ENCODE measurements around the gene FAM53B. TPM values are rescaled to one million over a fixed set of nuclear protein-coding genes. Genes with fewer than 3 reads are reported as not detected.

Gene FAM53B
- polyA plus RNA-seq, 1 of the 3 experiments (the other 2 are of a cell fraction), result 5.6 TPM

DNA sequence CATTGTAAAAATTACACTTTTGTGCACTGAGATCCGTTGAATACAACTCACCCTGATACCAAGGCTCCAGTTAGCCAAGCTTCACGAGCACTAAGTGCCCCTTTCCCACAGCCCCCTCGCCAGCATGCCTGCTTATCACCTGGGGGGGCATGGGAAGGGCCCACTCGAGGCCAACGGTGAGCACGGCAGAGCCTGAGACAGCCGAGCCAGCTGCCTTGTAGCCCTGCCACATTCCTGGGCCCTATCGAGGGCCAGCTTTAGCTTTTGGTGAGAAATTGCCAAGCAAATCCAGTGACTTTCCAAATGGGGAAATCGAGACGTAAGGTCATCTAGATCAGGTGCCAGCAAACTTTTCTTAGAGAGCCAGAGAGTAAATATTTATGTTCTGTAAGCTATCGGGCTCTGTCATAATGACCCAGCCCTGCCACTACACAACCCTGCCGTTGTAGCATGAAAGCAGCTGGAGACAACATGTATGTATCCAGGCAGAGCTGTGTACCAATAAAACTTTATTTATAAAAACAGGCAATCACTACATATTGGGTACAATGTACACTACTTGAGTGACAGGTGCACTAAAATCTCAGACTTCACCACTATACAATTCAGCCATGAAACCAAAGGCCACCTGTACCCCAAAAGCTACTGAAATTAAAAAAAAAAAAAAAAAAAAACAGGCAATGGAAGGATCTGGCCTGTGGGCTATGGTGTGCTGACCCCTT is 83.6 kb downstream of the FAM53B start:
- Histone ChIP-seq H3K4me1 (ENCODE audit: control insufficient read depth in 1 of 2, insufficient read depth in 2 of 2, low read depth in 1 of 2, low read length in 1 of 2) (no peaks in the 10 kb centered on the region; a peak in 1 of 4 replicates), H3K9me2 (no peaks in the 10 kb centered on the region), H3K9ac (no peak overlapping the region), H2AFZ (ENCODE audit: low read depth) (no peak overlapping the region), H4K20me1 (ENCODE audit: insufficient read depth) (0 out of 2 replicates have a peak, but pooled peaks cover 8% of the 10 kb centered on the region), H3K4me3 (ENCODE audit: low read depth in 2 of 2, low read length in 1 of 2) (no peak overlapping the region), H3K4me2 (no peak overlapping the region), H3K27ac (ENCODE audit: low read depth in 2 of 2, low read length in 1 of 2) (no peak overlapping the region), H3K79me2 (ENCODE audit: insufficient read depth) (0 out of 2 replicates have a peak, but pooled peaks cover 5% of the 10 kb centered on the region), H3F3A (replicated peaks; ENCODE audit: insufficient read depth) (no peaks in the 10 kb centered on the region), H3K36me3 (replicated peaks in 1 of 2; ENCODE audit: control insufficient read depth in 1 of 2, insufficient read depth in 2 of 2, low read length in 1 of 2) (peaks cover 0 to 2% of the 10 kb centered on the region in 2 experiments), H3K27me3 (ENCODE audit: insufficient read depth) (no peaks in the 10 kb centered on the region), H3K9me3 (no peaks in the 10 kb centered on the region)
- ChIA-PET CTCF (interaction anchor here (0.7 to 2.3 kb wide), 5 partner anchors 10 to 81 kb away, joined by 3 to 8 read pairs (median 3); no protein-coding TSS in a partner anchor), POLR2A (no interaction called here)
- no peak for DNase-seq
- 94% methylated on average over 12 of the region's 12 CpGs for WGBS (ENCODE audit: low lambda C conversion rate)
- TF ChIP-seq RAD21 (IDR thresholded peaks at IDR 0.05; ENCODE audit: low read length) (no peak), SMC3 (IDR thresholded peaks at IDR 0.05; ENCODE audit: low read depth, low read length) (no peak), FOSL2 (IDR thresholded peaks at IDR 0.05; ENCODE audit: borderline replicate concordance, low read depth) (no peak), USF1 (IDR thresholded peaks at IDR 0.05; ENCODE audit: borderline replicate concordance, low read depth) (no peak), IRF3 (IDR thresholded peaks at IDR 0.05; ENCODE audit: low read depth, low read length) (no peak)

- Histone ChIP-seq H3K4me1 (ENCODE audit: control insufficient read depth in 1 of 2, insufficient read depth in 2 of 2, low read depth in 1 of 2, low read length in 1 of 2) (peaks cover 0 to 2% of the 10 kb centered on the region in 2 experiments; a peak in 1 of 4 replicates), H3K4me2 (no peak overlapping the region), H3F3A (replicated peaks; ENCODE audit: insufficient read depth) (no peaks in the 10 kb centered on the region), H3K9me2 (no peaks in the 10 kb centered on the region), H3K9ac (no peak overlapping the region), H3K79me2 (ENCODE audit: insufficient read depth) (0 out of 2 replicates have a peak, but pooled peaks cover 5% of the 10 kb centered on the region), H3K27ac (ENCODE audit: low read depth in 2 of 2, low read length in 1 of 2) (no peak overlapping the region), H2AFZ (ENCODE audit: low read depth) (no peak overlapping the region), H3K9me3 (no peaks in the 10 kb centered on the region), H3K36me3 (replicated peaks in 1 of 2; ENCODE audit: control insufficient read depth in 1 of 2, insufficient read depth in 2 of 2, low read length in 1 of 2) (peaks cover 0 to 2% of the 10 kb centered on the region in 2 experiments), H3K4me3 (ENCODE audit: low read depth in 2 of 2, low read length in 1 of 2) (no peak overlapping the region), H3K27me3 (ENCODE audit: insufficient read depth) (no peaks in the 10 kb centered on the region), H4K20me1 (ENCODE audit: insufficient read depth) (0 out of 2 replicates have a peak, but pooled peaks cover 8% of the 10 kb centered on the region)
- WGBS (ENCODE audit: low lambda C conversion rate), result 83% methylated on average over 2 of the region's 2 CpGs
- TF ChIP-seq CHD2 (IDR thresholded peaks at IDR 0.05; ENCODE audit: low read length, partially characterized antibody) (no peak), SIN3A (IDR thresholded peaks at IDR 0.05; ENCODE audit: borderline replicate concordance, low read depth, low read length) (no peak), JUND (IDR thresholded peaks at IDR 0.05) (no peak), NRF1 (IDR thresholded peaks at IDR 0.05; ENCODE audit: low read depth, low read length) (no peak), TEAD4 (IDR thresholded peaks at IDR 0.05; ENCODE audit: borderline replicate concordance, insufficient read depth) (no peak), REST (IDR thresholded peaks at IDR 0.05; ENCODE audit: low read depth, low read length) (no peak), ZBTB33 (IDR thresholded peaks at IDR 0.05; ENCODE audit: borderline replicate concordance, low read depth) (no peak), TAF1 (IDR thresholded peaks at IDR 0.05; ENCODE audit: borderline replicate concordance, low read depth, low read length) (no peak), POLR2AphosphoS5 (IDR thresholded peaks at IDR 0.05; ENCODE audit: low read depth, low read length) (no peak), RCOR1 (IDR thresholded peaks at IDR 0.05; ENCODE audit: low read length) (no peak), EZH2phosphoT487 (IDR thresholded peaks at IDR 0.05; ENCODE audit: borderline replicate concordance, low read depth) (no peak)
- TF ChIP-seq, protein P1, sequence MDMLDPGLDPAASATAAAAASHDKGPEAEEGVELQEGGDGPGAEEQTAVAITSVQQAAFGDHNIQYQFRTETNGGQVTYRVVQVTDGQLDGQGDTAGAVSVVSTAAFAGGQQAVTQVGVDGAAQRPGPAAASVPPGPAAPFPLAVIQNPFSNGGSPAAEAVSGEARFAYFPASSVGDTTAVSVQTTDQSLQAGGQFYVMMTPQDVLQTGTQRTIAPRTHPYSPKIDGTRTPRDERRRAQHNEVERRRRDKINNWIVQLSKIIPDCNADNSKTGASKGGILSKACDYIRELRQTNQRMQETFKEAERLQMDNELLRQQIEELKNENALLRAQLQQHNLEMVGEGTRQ (IDR thresholded peaks at IDR 0.05; ENCODE audit: borderline replicate concordance, low read depth, low read length), result no peak
- DNase-seq, result no peak
- ChIA-PET POLR2A (no interaction called here), CTCF (interaction anchor here (0.7 to 2.3 kb wide), 4 partner anchors 11 to 119 kb away, joined by 3 to 8 read pairs (median 3); no protein-coding TSS in a partner anchor)
Measured at GRCh38 chr10:124659380-124659779, 84.8 kb downstream of the FAM53B start.
